ENCODE results near the gene WNT2B. TPM values are rescaled to one million over a fixed set of nuclear protein-coding genes. Genes with fewer than 3 reads are reported as not detected.

Gene WNT2B
- total and polyA plus RNA-seq, 2 donors (not counting 1 experiment from before 2014, with no cell fraction given): 0.54 to 5.2 TPM

GRCh38 chr1:112575154-112575804, 66.5 kb downstream of the WNT2B start:
- Mint-ChIP-seq H3K27me3 (no peaks in the 10 kb centered on the region), H3K9me3 (ENCODE audit: insufficient read depth) (no peaks in the 10 kb centered on the region), H3K4me1 (no peaks in the 10 kb centered on the region), H3K4me3 (no peak overlapping the region), H3K27ac (no peak overlapping the region)
- no peaks in the 10 kb centered on the region for H4K20me1 ChIP-seq (ENCODE audit: control insufficient read depth, insufficient read depth, low read length, poor library complexity, severe bottlenecking)
- ChIA-PET POLR2A (no interaction called here), CTCF (interaction anchor here (1.7 kb wide), 1 partner anchor 74 kb away, joined by 4 read pairs; no protein-coding TSS in a partner anchor)
- TF ChIP-seq CTCF (IDR thresholded peaks at IDR 0.05) (no peak), EZH2 (IDR thresholded peaks at IDR 0.05; ENCODE audit: borderline replicate concordance, insufficient read depth, low read depth, low read length, poor library complexity, severe bottlenecking) (no peak)
- no peaks in the 10 kb centered on the region for H3K27me3 ChIP-seq (replicated peaks in 1 of 4; ENCODE audit: control extremely low read depth in 1 of 4, control insufficient read depth in 3 of 4, insufficient read depth in 4 of 4, low read length in 3 of 4)
- H3K27ac ChIP-seq (ENCODE audit: low read length in 2 of 2): no peak overlapping the region
- no peaks in the 10 kb centered on the region for H3K79me2 ChIP-seq (ENCODE audit: control insufficient read depth, insufficient read depth, low read length)
- no peaks in the 10 kb centered on the region for H3K4me1 ChIP-seq (ENCODE audit: control insufficient read depth in 2 of 2, insufficient read depth in 2 of 2, low read length in 2 of 2)
- H3K9me3 ChIP-seq (ENCODE audit: control extremely low read depth in 1 of 3, control insufficient read depth in 2 of 3, insufficient read depth in 1 of 3, low read length in 2 of 3): no peaks in the 10 kb centered on the region
- H2AFZ ChIP-seq (ENCODE audit: insufficient read depth, low read depth, low read length, poor library complexity, severe bottlenecking): no peak overlapping the region
- no peak overlapping the region for H3K4me3 ChIP-seq (ENCODE audit: control extremely low read depth in 1 of 5, extremely low read depth in 1 of 5, insufficient read depth in 1 of 5, low read depth in 2 of 5, low read length in 4 of 5)
- 94% methylated on average over 5 of the region's 8 CpGs for WGBS (ENCODE audit: insufficient coverage)
- ATAC-seq (ENCODE audit: low read depth): no peak
- peaks cover 0 to 9% of the 10 kb centered on the region in 2 experiments for H3K36me3 ChIP-seq (replicated peaks in 1 of 2; ENCODE audit: control extremely low read depth in 1 of 2, control insufficient read depth in 1 of 2, extremely low read depth in 1 of 2, insufficient read depth in 2 of 2, low read length in 1 of 2)
- no peak overlapping the region for H3K4me2 ChIP-seq (replicated peaks; ENCODE audit: low read depth, low read length, poor library complexity, severe bottlenecking)
- intact Hi-C loops (cut with micrococcal nuclease): no loop called here
- H3K9ac ChIP-seq (ENCODE audit: low read length): no peak overlapping the region
- DNase-seq: no peak

GRCh38 chr1:112576240-112576639, 67.5 kb downstream of the WNT2B start:
- Histone ChIP-seq H3K4me1 (ENCODE audit: control insufficient read depth in 2 of 2, insufficient read depth in 2 of 2, low read length in 2 of 2) (no peaks in the 10 kb centered on the region), H3K4me3 (ENCODE audit: control extremely low read depth in 1 of 5, extremely low read depth in 1 of 5, insufficient read depth in 1 of 5, low read depth in 2 of 5, low read length in 4 of 5) (no peak overlapping the region), H3K27me3 (replicated peaks in 1 of 4; ENCODE audit: control extremely low read depth in 1 of 4, control insufficient read depth in 3 of 4, insufficient read depth in 4 of 4, low read length in 3 of 4) (no peaks in the 10 kb centered on the region), H3K9me3 (ENCODE audit: control extremely low read depth in 1 of 3, control insufficient read depth in 2 of 3, insufficient read depth in 1 of 3, low read length in 2 of 3) (no peaks in the 10 kb centered on the region), H3K27ac (ENCODE audit: low read length in 2 of 2) (no peak overlapping the region), H3K4me2 (replicated peaks; ENCODE audit: low read depth, low read length, poor library complexity, severe bottlenecking) (no peak overlapping the region), H4K20me1 (ENCODE audit: control insufficient read depth, insufficient read depth, low read length, poor library complexity, severe bottlenecking) (no peaks in the 10 kb centered on the region), H2AFZ (ENCODE audit: insufficient read depth, low read depth, low read length, poor library complexity, severe bottlenecking) (no peak overlapping the region), H3K9ac (ENCODE audit: low read length) (no peak overlapping the region), H3K79me2 (ENCODE audit: control insufficient read depth, insufficient read depth, low read length) (no peaks in the 10 kb centered on the region), H3K36me3 (replicated peaks in 1 of 2; ENCODE audit: control extremely low read depth in 1 of 2, control insufficient read depth in 1 of 2, extremely low read depth in 1 of 2, insufficient read depth in 2 of 2, low read length in 1 of 2) (peaks cover 0 to 9% of the 10 kb centered on the region in 2 experiments)
- ATAC-seq (ENCODE audit: low read depth): no peak
- Mint-ChIP-seq H3K4me1 (no peaks in the 10 kb centered on the region), H3K27ac (no peak overlapping the region), H3K27me3 (no peaks in the 10 kb centered on the region), H3K9me3 (ENCODE audit: insufficient read depth) (no peaks in the 10 kb centered on the region), H3K4me3 (no peak overlapping the region)
- TF ChIP-seq CTCF (IDR thresholded peaks at IDR 0.05) (no peak), EZH2 (IDR thresholded peaks at IDR 0.05; ENCODE audit: borderline replicate concordance, insufficient read depth, low read depth, low read length, poor library complexity, severe bottlenecking) (no peak)
- ChIA-PET POLR2A (no interaction called here), CTCF (interaction anchor here (1.7 kb wide), 1 partner anchor 75 kb away, joined by 4 read pairs; no protein-coding TSS in a partner anchor)
- 100% methylated on average over 2 of the region's 3 CpGs for WGBS (ENCODE audit: insufficient coverage)
- DNase-seq: no peak
- intact Hi-C loops (cut with micrococcal nuclease): no loop called here
